Mesothelial cell of epicardium (in vitro differentiated cells): ENCODE results near the gene PMP22. TPM values are rescaled to one million over a fixed set of nuclear protein-coding genes. Genes with fewer than 3 reads are reported as not detected.

ENCODE experiments used
- DNase-seq, 2 experiments: peaks; one replicate each; pipeline ENCODE4 v3.0.0; 2021; ENCODE audit warnings: low spot score in 2 of 2; ENCODE audit not compliant: unreplicated experiment in 2 of 2
- H3K27ac Mint-ChIP-seq: 2 replicates; pipeline ENCODE4 v1.8.0; 2021; ENCODE audit warnings: mixed read lengths
- H3K27me3 Mint-ChIP-seq: 2 replicates; pipeline ENCODE4 v1.8.0; 2021; ENCODE audit warnings: low read depth, mixed read lengths
- H3K36me3 Mint-ChIP-seq: 2 replicates; pipeline ENCODE4 v1.8.0; 2021; ENCODE audit warnings: mixed read lengths
- H3K4me1 Mint-ChIP-seq: 2 replicates; pipeline ENCODE4 v1.8.0; 2021; ENCODE audit warnings: mixed read lengths
- H3K4me3 Mint-ChIP-seq: 2 replicates; pipeline ENCODE4 v1.8.0; 2021; ENCODE audit warnings: mild to moderate bottlenecking, moderate library complexity, mixed read lengths
- H3K9me3 Mint-ChIP-seq: 2 replicates; pipeline ENCODE4 v1.8.0; 2021; ENCODE audit warnings: mixed read lengths
- CTCF ChIP-seq: fragments of 200-600 bp; sonication (generic); IDR thresholded peaks from one replicate; pipeline ENCODE4 v1.5.0; 2021; ENCODE audit warnings: antibody characterized with exemption; ENCODE audit not compliant: unreplicated experiment
- total RNA-seq: library from RNA; stranded (reverse); gene quantifications from 3 replicates; pipeline ENCODE4 v1.2.1, GENCODE V29; 2021

The PMP22 gene
- total RNA-seq, 1 donor from 2014 or later, result 50.4 TPM

DNA sequence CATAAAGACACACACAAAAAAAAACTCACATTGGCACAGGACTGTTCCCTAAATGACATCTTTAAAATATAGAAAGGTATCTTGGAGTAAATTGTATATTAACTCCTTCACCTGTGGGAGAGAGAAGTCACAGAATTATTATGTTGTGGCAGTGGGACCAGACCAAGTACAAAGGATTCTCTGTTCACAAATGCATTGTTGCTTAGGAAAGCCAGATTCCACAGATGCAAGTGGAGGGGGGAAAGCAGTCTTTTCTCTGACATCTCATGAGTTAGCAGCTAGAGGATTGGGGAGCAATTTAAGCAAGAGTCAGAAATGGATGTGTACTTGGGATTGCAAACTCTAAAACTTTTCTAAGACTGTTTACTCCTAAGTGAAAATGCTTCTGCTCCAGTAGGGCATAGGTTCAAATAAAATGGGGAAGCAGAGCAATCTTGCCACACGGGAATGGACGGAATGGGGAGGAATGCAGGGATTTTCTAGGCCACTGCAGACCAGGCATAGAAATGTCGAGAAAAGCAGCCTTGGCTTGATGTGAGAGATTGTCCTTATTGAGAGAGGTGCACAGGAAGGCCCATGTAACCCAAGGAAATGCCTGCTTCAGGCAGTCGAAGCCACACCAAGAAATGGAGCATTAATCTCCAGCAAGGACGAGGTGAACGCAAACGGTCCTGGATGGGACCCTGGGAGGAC, 4.1 kb upstream of the PMP22 start:
- Mint-ChIP-seq H3K4me3 (no peak overlapping the region), H3K9me3 (peaks cover 8% of the 10 kb centered on the region), H3K4me1 (peaks cover 17% of the 10 kb centered on the region), H3K27ac (no peak overlapping the region), H3K36me3 (no peaks in the 10 kb centered on the region), H3K27me3 (peaks cover 49% of the 10 kb centered on the region)
- DNase-seq, result no peak
- TF ChIP-seq CTCF, result no peak

DNA sequence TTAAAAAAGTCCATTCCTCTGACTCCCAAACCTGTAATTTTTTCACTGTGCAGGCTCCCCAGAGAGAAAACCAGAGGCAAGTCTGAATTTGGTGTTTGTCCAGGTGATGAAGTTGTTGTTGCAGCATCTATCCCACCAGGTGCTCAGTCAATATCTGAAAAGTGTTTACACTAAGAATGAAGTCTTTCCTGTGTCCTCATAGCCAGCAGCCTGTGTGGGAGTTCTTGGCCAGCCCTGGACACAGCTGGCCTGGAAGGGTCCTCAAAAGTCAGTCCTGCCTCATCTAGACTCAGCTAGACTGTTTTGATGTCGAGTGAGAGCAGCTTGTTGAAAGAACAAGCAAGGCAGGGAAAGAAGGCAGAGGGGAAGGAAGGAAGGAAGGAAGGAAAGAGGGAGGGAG, 3.3 kb upstream of the PMP22 start:
- Mint-ChIP-seq H3K9me3 (no peaks in the 10 kb centered on the region), H3K36me3 (no peaks in the 10 kb centered on the region), H3K4me1 (peaks cover 17% of the 10 kb centered on the region), H3K27ac (peak overlapping the region; percentile 18), H3K27me3 (peaks cover 57% of the 10 kb centered on the region), H3K4me3 (no peak overlapping the region)
- DNase-seq, result no peak
- TF ChIP-seq CTCF, result no peak

DNA sequence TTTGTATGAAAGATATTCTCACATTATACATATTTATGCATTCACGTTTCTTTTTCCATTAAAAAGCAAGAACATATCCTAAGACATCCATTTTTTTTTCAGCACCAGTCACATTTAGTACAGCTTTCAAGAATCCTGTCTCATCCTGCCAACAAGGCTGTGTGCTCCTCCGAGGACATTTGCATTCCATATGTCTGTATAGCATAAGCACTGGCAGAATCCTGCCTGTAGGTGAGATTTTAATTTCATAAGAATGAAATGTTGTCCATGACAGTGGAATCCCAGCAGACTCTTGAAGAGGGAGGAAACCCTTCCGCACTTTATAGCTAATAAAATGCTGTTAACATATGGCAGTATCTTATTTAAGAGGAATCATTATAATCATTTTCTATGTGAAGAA, 2.9 kb upstream of the PMP22 start:
- Mint-ChIP-seq H3K36me3 (no peaks in the 10 kb centered on the region), H3K9me3 (no peaks in the 10 kb centered on the region), H3K27me3 (peaks cover 61% of the 10 kb centered on the region), H3K4me1 (peaks cover 20% of the 10 kb centered on the region), H3K4me3 (no peak overlapping the region), H3K27ac (no peak overlapping the region)
- TF ChIP-seq CTCF, result no peak
- DNase-seq, result no peak

- DNase-seq, result no peak
- H3K9me3 Mint-ChIP-seq, result no peaks in the 10 kb centered on the region
- no peak overlapping the region for H3K4me3 Mint-ChIP-seq
- no peaks in the 10 kb centered on the region for H3K36me3 Mint-ChIP-seq
- H3K27me3 Mint-ChIP-seq, result peaks cover 76% of the 10 kb centered on the region
- H3K4me1 Mint-ChIP-seq, result peaks cover 29% of the 10 kb centered on the region
- TF ChIP-seq CTCF, result no peak
- H3K27ac Mint-ChIP-seq, result no peak overlapping the region
Observed at GRCh38 chr17:15266325-15267125, 1.4 kb upstream of the PMP22 start.

DNA sequence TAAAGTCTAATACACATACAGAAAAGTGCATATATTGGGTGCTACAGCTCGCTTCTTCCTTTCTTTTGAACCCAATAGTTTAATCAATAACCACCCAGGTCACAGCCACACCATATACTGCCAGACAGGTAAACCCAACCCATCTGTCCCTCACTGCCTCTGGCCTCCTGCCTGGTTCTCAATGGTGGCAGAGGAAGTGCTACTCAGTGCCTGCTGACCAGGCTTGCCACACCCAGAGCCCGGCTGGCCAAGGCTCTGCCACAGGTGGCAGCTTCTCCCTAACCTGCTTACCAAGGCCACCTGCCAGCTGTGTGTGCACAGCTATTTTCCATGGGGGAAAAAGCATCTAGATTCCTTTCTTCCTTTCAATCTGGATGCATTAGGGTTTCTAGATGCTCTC, 584 bp downstream of the PMP22 start:
- no peak for DNase-seq
- Mint-ChIP-seq H3K27me3 (peaks cover 90% of the 10 kb centered on the region), H3K4me3 (peak overlapping the region; percentile 85), H3K36me3 (no peaks in the 10 kb centered on the region), H3K27ac (no peak overlapping the region), H3K4me1 (peaks cover 38% of the 10 kb centered on the region), H3K9me3 (no peaks in the 10 kb centered on the region)
- TF ChIP-seq CTCF, result no peak
